IPS-15b (cell line): ENCODE results near the gene ABHD12B.
A peak's percentile ranks its signal among the peaks of the same experiment; 100 is the strongest.

Experiments used
- H3K27me3 ChIP-seq: one replicate; pipeline ENCODE4 v1.6.1; 2013; ENCODE audit warnings: low read length; ENCODE audit not compliant: control insufficient read depth, insufficient read depth
- H3K36me3 ChIP-seq: one replicate; pipeline ENCODE4 v1.6.1; 2013; ENCODE audit warnings: low read length; ENCODE audit not compliant: control insufficient read depth, insufficient read depth
- H3K4me1 ChIP-seq: one replicate; pipeline ENCODE4 v1.6.1; 2013; ENCODE audit warnings: mild to moderate bottlenecking, low read length; ENCODE audit not compliant: control insufficient read depth, insufficient read depth
- H3K4me3 ChIP-seq: one replicate; pipeline ENCODE4 v1.5.1; 2013; ENCODE audit warnings: low read depth, low read length
- H3K9ac ChIP-seq: one replicate; pipeline ENCODE4 v1.6.1; 2013; ENCODE audit warnings: low read depth, mild to moderate bottlenecking, low read length
- H3K9me3 ChIP-seq: one replicate; pipeline ENCODE4 v1.6.1; 2013; ENCODE audit warnings: mild to moderate bottlenecking, low read length; ENCODE audit not compliant: control insufficient read depth, insufficient read depth

ABHD12B gene

GRCh38 chr14:50845166-50845565, 26.7 kb upstream of the ABHD12B start:
- no peaks in the 10 kb centered on the region for H3K4me1 ChIP-seq
- H3K27me3 ChIP-seq: peaks cover 1% of the 10 kb centered on the region
- no peaks in the 10 kb centered on the region for H3K36me3 ChIP-seq
- no peak overlapping the region for H3K4me3 ChIP-seq
- no peaks in the 10 kb centered on the region for H3K9me3 ChIP-seq
- H3K9ac ChIP-seq: no peak overlapping the region

- no peaks in the 10 kb centered on the region for H3K4me1 ChIP-seq
- H3K4me3 ChIP-seq: no peak overlapping the region
- H3K9me3 ChIP-seq: no peaks in the 10 kb centered on the region
- H3K36me3 ChIP-seq: no peaks in the 10 kb centered on the region
- H3K27me3 ChIP-seq: no peaks in the 10 kb centered on the region
- H3K9ac ChIP-seq: no peak overlapping the region
Measured at GRCh38 chr14:50846226-50846880, 25.5 kb upstream of the ABHD12B start.

GRCh38 chr14:50853891-50854290, 18.0 kb upstream of the ABHD12B start:
- Histone ChIP-seq H3K9me3 (no peaks in the 10 kb centered on the region), H3K27me3 (no peaks in the 10 kb centered on the region), H3K36me3 (no peaks in the 10 kb centered on the region), H3K4me1 (no peaks in the 10 kb centered on the region), H3K4me3 (no peak overlapping the region), H3K9ac (no peak overlapping the region)

- Histone ChIP-seq H3K36me3 (no peaks in the 10 kb centered on the region), H3K9me3 (no peaks in the 10 kb centered on the region), H3K27me3 (no peaks in the 10 kb centered on the region), H3K4me1 (no peaks in the 10 kb centered on the region), H3K4me3 (no peak overlapping the region), H3K9ac (no peak overlapping the region)
Measured at GRCh38 chr14:50854521-50854920, 17.3 kb upstream of the ABHD12B start.

GRCh38 chr14:50855558-50855957, 16.3 kb upstream of the ABHD12B start:
- no peaks in the 10 kb centered on the region for H3K27me3 ChIP-seq
- H3K9me3 ChIP-seq: no peaks in the 10 kb centered on the region
- no peak overlapping the region for H3K9ac ChIP-seq
- H3K4me3 ChIP-seq: no peak overlapping the region
- H3K36me3 ChIP-seq: no peaks in the 10 kb centered on the region
- peaks cover 6% of the 10 kb centered on the region for H3K4me1 ChIP-seq

- Histone ChIP-seq H3K4me3 (no peak overlapping the region), H3K9me3 (no peaks in the 10 kb centered on the region), H3K36me3 (no peaks in the 10 kb centered on the region), H3K27me3 (no peaks in the 10 kb centered on the region), H3K9ac (no peak overlapping the region), H3K4me1 (peaks cover 6% of the 10 kb centered on the region)
Measured at GRCh38 chr14:50856660-50857059, 15.2 kb upstream of the ABHD12B start.

GRCh38 chr14:50859296-50859624, 12.6 kb upstream of the ABHD12B start:
- Histone ChIP-seq H3K9ac (no peak overlapping the region), H3K4me3 (no peak overlapping the region), H3K4me1 (peaks cover 9% of the 10 kb centered on the region), H3K36me3 (no peaks in the 10 kb centered on the region), H3K9me3 (no peaks in the 10 kb centered on the region), H3K27me3 (no peaks in the 10 kb centered on the region)

- Histone ChIP-seq H3K36me3 (no peaks in the 10 kb centered on the region), H3K27me3 (no peaks in the 10 kb centered on the region), H3K9me3 (no peaks in the 10 kb centered on the region), H3K4me3 (peak overlapping the region; percentile 43), H3K9ac (peak overlapping the region; percentile 1), H3K4me1 (peaks cover 9% of the 10 kb centered on the region)
Measured at GRCh38 chr14:50860478-50861086, 11.3 kb upstream of the ABHD12B start.

GRCh38 chr14:50862036-50862570, 9.8 kb upstream of the ABHD12B start:
- Histone ChIP-seq H3K9ac (no peak overlapping the region), H3K36me3 (no peaks in the 10 kb centered on the region), H3K27me3 (no peaks in the 10 kb centered on the region), H3K4me1 (peaks cover 9% of the 10 kb centered on the region), H3K9me3 (no peaks in the 10 kb centered on the region), H3K4me3 (no peak overlapping the region)

GRCh38 chr14:50864237-50864636, 7.6 kb upstream of the ABHD12B start:
- H3K9me3 ChIP-seq: no peaks in the 10 kb centered on the region
- no peak overlapping the region for H3K9ac ChIP-seq
- H3K36me3 ChIP-seq: no peaks in the 10 kb centered on the region
- H3K4me1 ChIP-seq: peaks cover 9% of the 10 kb centered on the region
- H3K27me3 ChIP-seq: no peaks in the 10 kb centered on the region
- no peak overlapping the region for H3K4me3 ChIP-seq

GRCh38 chr14:50864946-50865345, 6.9 kb upstream of the ABHD12B start:
- no peak overlapping the region for H3K4me3 ChIP-seq

GRCh38 chr14:50865391-50866076, 6.3 kb upstream of the ABHD12B start:
- Histone ChIP-seq H3K9me3 (no peaks in the 10 kb centered on the region), H3K27me3 (peaks cover 8% of the 10 kb centered on the region), H3K9ac (no peak overlapping the region), H3K4me3 (no peak overlapping the region), H3K4me1 (peaks cover 4% of the 10 kb centered on the region), H3K36me3 (no peaks in the 10 kb centered on the region)

More at GRCh38 chr14:50864946-50865345, 6.9 kb upstream of the ABHD12B start:
- H3K36me3 ChIP-seq: no peaks in the 10 kb centered on the region
- H3K9ac ChIP-seq: no peak overlapping the region
- peaks cover 2% of the 10 kb centered on the region for H3K27me3 ChIP-seq
- no peaks in the 10 kb centered on the region for H3K9me3 ChIP-seq
- H3K4me1 ChIP-seq: peaks cover 8% of the 10 kb centered on the region
